Measurements from ENCODE around the gene STT3B. TPM values are rescaled to one million over a fixed set of nuclear protein-coding genes. Genes with fewer than 3 reads are reported as not detected.

Gene STT3B
- total RNA-seq, 2 experiments from 2014 or later: 93.5 to 122 TPM

GRCh38 chr3:31502803-31503221, 29.9 kb upstream of the STT3B start:
- Histone ChIP-seq H3K4me1 (ENCODE audit: insufficient read depth, low read length, poor library complexity, severe bottlenecking) (peaks cover 12% of the 10 kb centered on the region), H3K9me3 (ENCODE audit: low read length) (no peaks in the 10 kb centered on the region), H3K79me2 (ENCODE audit: insufficient read depth, low read depth, low read length) (no peaks in the 10 kb centered on the region), H3K4me2 (ENCODE audit: low read length) (no peak overlapping the region), H3K9me2 (ENCODE audit: insufficient read depth, low read length) (no peaks in the 10 kb centered on the region), H3K27ac (ENCODE audit: low read depth, low read length, poor library complexity, severe bottlenecking) (no peak overlapping the region), H3K4me3 (ENCODE audit: low read depth, low read length, poor library complexity, severe bottlenecking) (no peak overlapping the region), H3K36me3 (ENCODE audit: insufficient read depth, low read length) (no peaks in the 10 kb centered on the region), H4K20me1 (ENCODE audit: insufficient read depth, low read length) (no peaks in the 10 kb centered on the region), H2AFZ (ENCODE audit: low read length) (no peak overlapping the region)
- intact Hi-C loops (cut with micrococcal nuclease; ENCODE audit: unreplicated experiment): no loop called here
- POLR2A ChIA-PET: interaction anchor here (0.5 to 1.6 kb wide), 4 partner anchors 13 to 40 kb away, joined by 3 to 4 read pairs (median 3); no protein-coding TSS in a partner anchor
- BruUV-seq (replicated peaks): no TSS peak
- no peak for DNase-seq (ENCODE audit: low spot score)
- TF ChIP-seq, protein P1, sequence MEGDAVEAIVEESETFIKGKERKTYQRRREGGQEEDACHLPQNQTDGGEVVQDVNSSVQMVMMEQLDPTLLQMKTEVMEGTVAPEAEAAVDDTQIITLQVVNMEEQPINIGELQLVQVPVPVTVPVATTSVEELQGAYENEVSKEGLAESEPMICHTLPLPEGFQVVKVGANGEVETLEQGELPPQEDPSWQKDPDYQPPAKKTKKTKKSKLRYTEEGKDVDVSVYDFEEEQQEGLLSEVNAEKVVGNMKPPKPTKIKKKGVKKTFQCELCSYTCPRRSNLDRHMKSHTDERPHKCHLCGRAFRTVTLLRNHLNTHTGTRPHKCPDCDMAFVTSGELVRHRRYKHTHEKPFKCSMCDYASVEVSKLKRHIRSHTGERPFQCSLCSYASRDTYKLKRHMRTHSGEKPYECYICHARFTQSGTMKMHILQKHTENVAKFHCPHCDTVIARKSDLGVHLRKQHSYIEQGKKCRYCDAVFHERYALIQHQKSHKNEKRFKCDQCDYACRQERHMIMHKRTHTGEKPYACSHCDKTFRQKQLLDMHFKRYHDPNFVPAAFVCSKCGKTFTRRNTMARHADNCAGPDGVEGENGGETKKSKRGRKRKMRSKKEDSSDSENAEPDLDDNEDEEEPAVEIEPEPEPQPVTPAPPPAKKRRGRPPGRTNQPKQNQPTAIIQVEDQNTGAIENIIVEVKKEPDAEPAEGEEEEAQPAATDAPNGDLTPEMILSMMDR (conservative IDR thresholded peaks at IDR 0.05; ENCODE audit: low read length): no peak
- no peak for TF ChIP-seq EZH2phosphoT487 (IDR thresholded peaks at IDR 0.05; ENCODE audit: borderline replicate concordance, low read depth, low read length)
- CTCF ChIA-PET (ENCODE audit: unreplicated experiment): interaction anchor here (0.5 kb wide), 1 partner anchor 20 kb away, joined by 3 read pairs; no protein-coding TSS in a partner anchor

DNA sequence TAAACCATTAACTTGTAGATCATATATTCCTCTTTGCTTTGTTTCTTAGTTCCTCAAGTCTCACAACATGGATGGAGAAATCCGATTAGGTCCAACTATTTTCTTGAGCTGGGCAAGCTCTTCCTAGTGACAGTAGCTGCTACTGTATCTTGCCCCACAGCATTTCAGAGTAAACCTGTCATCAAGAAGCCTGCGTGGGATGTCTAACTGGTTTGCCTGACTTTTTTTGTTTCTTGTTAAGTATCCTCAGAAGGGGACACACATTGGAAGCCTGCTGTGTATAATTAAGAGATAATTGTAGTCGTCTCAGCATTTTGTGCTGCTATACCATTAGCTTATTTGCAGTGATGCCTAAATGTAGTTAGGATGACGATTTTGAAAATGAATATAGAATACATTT, 29.3 kb upstream of the STT3B start:
- Histone ChIP-seq H3K4me2 (ENCODE audit: low read length) (no peak overlapping the region), H3K36me3 (ENCODE audit: insufficient read depth, low read length) (no peaks in the 10 kb centered on the region), H3K9me3 (ENCODE audit: low read length) (no peaks in the 10 kb centered on the region), H2AFZ (ENCODE audit: low read length) (no peak overlapping the region), H4K20me1 (ENCODE audit: insufficient read depth, low read length) (no peaks in the 10 kb centered on the region), H3K4me3 (ENCODE audit: low read depth, low read length, poor library complexity, severe bottlenecking) (no peak overlapping the region), H3K79me2 (ENCODE audit: insufficient read depth, low read depth, low read length) (no peaks in the 10 kb centered on the region), H3K27ac (ENCODE audit: low read depth, low read length, poor library complexity, severe bottlenecking) (no peak overlapping the region), H3K4me1 (ENCODE audit: insufficient read depth, low read length, poor library complexity, severe bottlenecking) (peaks cover 12% of the 10 kb centered on the region), H3K9me2 (ENCODE audit: insufficient read depth, low read length) (no peaks in the 10 kb centered on the region)
- BruUV-seq (replicated peaks): no TSS peak
- no peak for TF ChIP-seq EZH2phosphoT487 (IDR thresholded peaks at IDR 0.05; ENCODE audit: borderline replicate concordance, low read depth, low read length)
- TF ChIP-seq, protein P1 (conservative IDR thresholded peaks at IDR 0.05; ENCODE audit: low read length): no peak
- DNase-seq (ENCODE audit: low spot score): no peak
- intact Hi-C loops (cut with micrococcal nuclease; ENCODE audit: unreplicated experiment): no loop called here
- ChIA-PET POLR2A (interaction anchor here (0.7 to 1.6 kb wide), 4 partner anchors 12 to 20 kb away, joined by 3 to 4 read pairs (median 3); no protein-coding TSS in a partner anchor), CTCF (ENCODE audit: unreplicated experiment) (no interaction called here)

DNA sequence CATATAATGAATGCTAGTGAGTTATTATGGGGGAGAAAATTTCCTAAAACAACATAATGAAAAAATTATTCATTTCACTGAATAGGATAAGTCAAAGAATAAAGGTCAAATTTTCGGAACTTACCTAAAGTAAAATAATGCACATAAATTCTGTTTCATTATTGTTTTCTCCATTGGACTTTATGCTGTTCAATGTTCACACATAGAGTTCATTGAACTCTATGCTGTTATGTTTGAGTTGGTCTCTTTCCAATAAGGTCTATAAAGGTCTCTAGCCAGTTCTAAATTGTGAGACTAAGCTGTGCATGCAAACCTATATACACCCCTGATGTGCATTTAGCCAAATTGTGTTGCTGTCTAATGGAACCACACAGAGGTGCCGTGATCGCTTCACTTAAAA, 28.5 kb upstream of the STT3B start:
- Histone ChIP-seq H3K9me2 (ENCODE audit: insufficient read depth, low read length) (no peaks in the 10 kb centered on the region), H3K4me1 (ENCODE audit: insufficient read depth, low read length, poor library complexity, severe bottlenecking) (peaks cover 12% of the 10 kb centered on the region), H3K79me2 (ENCODE audit: insufficient read depth, low read depth, low read length) (no peaks in the 10 kb centered on the region), H3K4me2 (ENCODE audit: low read length) (no peak overlapping the region), H3K27ac (ENCODE audit: low read depth, low read length, poor library complexity, severe bottlenecking) (no peak overlapping the region), H4K20me1 (ENCODE audit: insufficient read depth, low read length) (no peaks in the 10 kb centered on the region), H3K36me3 (ENCODE audit: insufficient read depth, low read length) (no peaks in the 10 kb centered on the region), H3K4me3 (ENCODE audit: low read depth, low read length, poor library complexity, severe bottlenecking) (no peak overlapping the region), H2AFZ (ENCODE audit: low read length) (no peak overlapping the region), H3K9me3 (ENCODE audit: low read length) (no peaks in the 10 kb centered on the region)
- no peak for DNase-seq (ENCODE audit: low spot score)
- no TSS peak for BruUV-seq (replicated peaks)
- ChIA-PET CTCF (ENCODE audit: unreplicated experiment) (no interaction called here), POLR2A (interaction anchor here (0.7 to 1.0 kb wide), 2 partner anchors 11 to 20 kb away, joined by 3 read pairs; no protein-coding TSS in a partner anchor)
- intact Hi-C loops (cut with micrococcal nuclease; ENCODE audit: unreplicated experiment): no loop called here
- no peak for TF ChIP-seq EZH2phosphoT487 (IDR thresholded peaks at IDR 0.05; ENCODE audit: borderline replicate concordance, low read depth, low read length)
- TF ChIP-seq, protein P1 (conservative IDR thresholded peaks at IDR 0.05; ENCODE audit: low read length): no peak
